BLaER1 (cell line): Measurements from ENCODE around the gene EPB41L5.
"Not testable (repeated sequence)": the region's sequence is repeated elsewhere in the genome, so short reads cannot be mapped to it uniquely, and the experiment has no call there.

Source experiments
- H3K27ac ChIP-seq: shearing (Covaris generic); formaldehyde crosslinking; 2 replicates; pipeline ENCODE4 v1.8.1; 2022
- H3K27me3 ChIP-seq: shearing (Covaris generic); formaldehyde crosslinking; 2 replicates; pipeline ENCODE4 v1.8.1; 2022
- H3K36me3 ChIP-seq: shearing (Covaris generic); formaldehyde crosslinking; 2 replicates; pipeline ENCODE4 v1.8.1; 2022
- H3K4me1 ChIP-seq: shearing (Covaris generic); formaldehyde crosslinking; 2 replicates; pipeline ENCODE4 v1.8.1; 2022
- H3K4me2 ChIP-seq: shearing (Covaris generic); formaldehyde crosslinking; 2 replicates; pipeline ENCODE4 v1.8.1; 2022
- H3K4me3 ChIP-seq: shearing (Covaris generic); formaldehyde crosslinking; 2 replicates; pipeline ENCODE4 v1.8.1; 2022
- H3K9ac ChIP-seq: shearing (Covaris generic); formaldehyde crosslinking; 2 replicates; pipeline ENCODE4 v1.8.1; 2022
- H3K9me3 ChIP-seq: shearing (Covaris generic); formaldehyde crosslinking; 2 replicates; pipeline ENCODE4 v1.8.1; 2022
- H4K20me1 ChIP-seq: shearing (Covaris generic); formaldehyde crosslinking; 2 replicates; pipeline ENCODE4 v1.8.1; 2022
- Cebpa-rat ChIP-seq: shearing (Covaris generic); IDR thresholded peaks from 2 replicates; pipeline ENCODE4 v1.8.1; 2022

The EPB41L5 gene

GRCh38 chr2:120134263-120134662, 121.4 kb downstream of the EPB41L5 start:
- no peak overlapping the region for H3K4me2 ChIP-seq
- H3K9me3 ChIP-seq = peaks cover 24% of the 10 kb centered on the region
- no peaks in the 10 kb centered on the region for H3K27me3 ChIP-seq
- H4K20me1 ChIP-seq = no peaks in the 10 kb centered on the region
- H3K9ac ChIP-seq = no peak overlapping the region
- no peaks in the 10 kb centered on the region for H3K4me1 ChIP-seq
- H3K4me3 ChIP-seq = no peak overlapping the region
- no peak for TF ChIP-seq Cebpa-rat
- H3K27ac ChIP-seq = no peak overlapping the region
- peaks cover 29% of the 10 kb centered on the region for H3K36me3 ChIP-seq

- not testable (repeated sequence) for H3K27ac ChIP-seq, H3K4me3 ChIP-seq, H3K4me2 ChIP-seq, H4K20me1 ChIP-seq, H3K4me1 ChIP-seq, H3K9ac ChIP-seq, H3K27me3 ChIP-seq
- peaks cover 24% of the 10 kb centered on the region for H3K9me3 ChIP-seq
- peaks cover 29% of the 10 kb centered on the region for H3K36me3 ChIP-seq
These were observed 122.1 kb downstream of the EPB41L5 start for GRCh38 chr2:120135013-120135412.

GRCh38 chr2:120140866-120141265, 128.0 kb downstream of the EPB41L5 start:
- no peak for TF ChIP-seq Cebpa-rat
- H3K4me1 ChIP-seq = no peaks in the 10 kb centered on the region
- no peak overlapping the region for H3K9ac ChIP-seq

GRCh38 chr2:120141300-120142069, 128.6 kb downstream of the EPB41L5 start:
- Histone ChIP-seq H3K27me3 (no peaks in the 10 kb centered on the region), H3K9ac (no peak overlapping the region), H3K9me3 (no peaks in the 10 kb centered on the region), H3K36me3 (0 out of 2 replicates have a peak, but pooled peaks cover 4% of the 10 kb centered on the region), H3K4me3 (no peak overlapping the region), H3K27ac (no peak overlapping the region), H3K4me2 (no peak overlapping the region), H4K20me1 (no peaks in the 10 kb centered on the region), H3K4me1 (no peaks in the 10 kb centered on the region)
- no peak for TF ChIP-seq Cebpa-rat

More at GRCh38 chr2:120140866-120141265, 128.0 kb downstream of the EPB41L5 start:
- Histone ChIP-seq H3K27ac (no peak overlapping the region), H4K20me1 (no peaks in the 10 kb centered on the region), H3K36me3 (0 out of 2 replicates have a peak, but pooled peaks cover 4% of the 10 kb centered on the region), H3K27me3 (no peaks in the 10 kb centered on the region), H3K9me3 (no peaks in the 10 kb centered on the region), H3K4me2 (no peak overlapping the region), H3K4me3 (no peak overlapping the region)

GRCh38 chr2:120142528-120143219, 129.8 kb downstream of the EPB41L5 start:
- Histone ChIP-seq H3K9ac (no peak overlapping the region), H3K27ac (no peak overlapping the region), H3K4me3 (no peak overlapping the region), H3K4me1 (no peaks in the 10 kb centered on the region), H3K9me3 (no peaks in the 10 kb centered on the region), H3K4me2 (no peak overlapping the region), H4K20me1 (no peaks in the 10 kb centered on the region), H3K36me3 (peaks cover 10% of the 10 kb centered on the region; the same call in 1 of the 2 replicates), H3K27me3 (no peaks in the 10 kb centered on the region)
- TF ChIP-seq Cebpa-rat = no peak

GRCh38 chr2:120148229-120148628, 135.4 kb downstream of the EPB41L5 start:
- H3K36me3 ChIP-seq = peaks cover 25% of the 10 kb centered on the region
- H3K27me3 ChIP-seq = no peaks in the 10 kb centered on the region
- no peaks in the 10 kb centered on the region for H3K4me1 ChIP-seq
- no peak for TF ChIP-seq Cebpa-rat
- H3K9me3 ChIP-seq = peaks cover 35% of the 10 kb centered on the region
- no peak overlapping the region for H3K4me3 ChIP-seq
- H4K20me1 ChIP-seq = no peaks in the 10 kb centered on the region
- H3K4me2 ChIP-seq = no peak overlapping the region
- no peak overlapping the region for H3K9ac ChIP-seq
- H3K27ac ChIP-seq = no peak overlapping the region

- TF ChIP-seq Cebpa-rat = no peak
- Histone ChIP-seq H3K9me3 (peaks cover 35% of the 10 kb centered on the region), H3K9ac (no peak overlapping the region), H3K4me3 (no peak overlapping the region), H4K20me1 (no peaks in the 10 kb centered on the region), H3K4me2 (no peak overlapping the region), H3K27me3 (no peaks in the 10 kb centered on the region), H3K27ac (no peak overlapping the region), H3K36me3 (peaks cover 25% of the 10 kb centered on the region), H3K4me1 (no peaks in the 10 kb centered on the region)
These were observed 135.8 kb downstream of the EPB41L5 start for GRCh38 chr2:120148669-120149068.

GRCh38 chr2:120149406-120149805, 136.5 kb downstream of the EPB41L5 start:
- Histone ChIP-seq H3K4me3 (no peak overlapping the region), H3K4me1 (no peaks in the 10 kb centered on the region), H3K9ac (no peak overlapping the region), H3K36me3 (peaks cover 31% of the 10 kb centered on the region), H3K27me3 (no peaks in the 10 kb centered on the region), H3K4me2 (no peak overlapping the region), H3K9me3 (peaks cover 42% of the 10 kb centered on the region), H3K27ac (no peak overlapping the region), H4K20me1 (no peaks in the 10 kb centered on the region)
- TF ChIP-seq Cebpa-rat = no peak

GRCh38 chr2:120150040-120150482, 137.2 kb downstream of the EPB41L5 start:
- no peak for TF ChIP-seq Cebpa-rat
- Histone ChIP-seq H3K4me3 (no peak overlapping the region), H3K36me3 (peaks cover 35% of the 10 kb centered on the region), H3K27me3 (no peaks in the 10 kb centered on the region), H3K9me3 (peaks cover 48% of the 10 kb centered on the region), H4K20me1 (no peaks in the 10 kb centered on the region), H3K4me1 (no peaks in the 10 kb centered on the region), H3K27ac (no peak overlapping the region), H3K4me2 (no peak overlapping the region), H3K9ac (no peak overlapping the region)

GRCh38 chr2:120155308-120155707, 142.4 kb downstream of the EPB41L5 start:
- H3K9me3 ChIP-seq = peaks cover 58% of the 10 kb centered on the region
- no peak overlapping the region for H3K4me2 ChIP-seq
- no peak overlapping the region for H3K4me3 ChIP-seq
- TF ChIP-seq Cebpa-rat = no peak
- H3K4me1 ChIP-seq = no peaks in the 10 kb centered on the region
- H3K9ac ChIP-seq = no peak overlapping the region
- no peak overlapping the region for H3K27ac ChIP-seq
- H3K27me3 ChIP-seq = no peaks in the 10 kb centered on the region
- peaks cover 25% of the 10 kb centered on the region for H3K36me3 ChIP-seq
- H4K20me1 ChIP-seq = no peaks in the 10 kb centered on the region

GRCh38 chr2:120158658-120159057, 145.8 kb downstream of the EPB41L5 start:
- H3K27me3 ChIP-seq, H3K4me3 ChIP-seq, H4K20me1 ChIP-seq, H3K4me2 ChIP-seq, H3K27ac ChIP-seq, H3K4me1 ChIP-seq, H3K9ac ChIP-seq: not testable (repeated sequence)
- H3K9me3 ChIP-seq = peaks cover 35% of the 10 kb centered on the region
- peaks cover 23% of the 10 kb centered on the region for H3K36me3 ChIP-seq
